Fibroblast of skin of abdomen (primary cell): ENCODE results near the gene SNPH.

ENCODE experiments used
- DNase-seq: peaks from one replicate; pipeline ENCODE4 v3.0.0-alpha.2; 2013

The SNPH gene

GRCh38 chr20:1307571-1307971 is 41.5 kb downstream of the SNPH start:
- DNase-seq, result no peak

- DNase-seq, result no peak
These were observed 42.1 kb downstream of the SNPH start for GRCh38 chr20:1308067-1308701.

- no peak for DNase-seq
These were observed 42.6 kb downstream of the SNPH start for GRCh38 chr20:1308702-1309095.

- DNase-seq, result no peak
These were observed 43.3 kb downstream of the SNPH start for GRCh38 chr20:1309439-1309847.

GRCh38 chr20:1310071-1310470 is 44.0 kb downstream of the SNPH start:
- DNase-seq, result no peak

GRCh38 chr20:1310506-1311190 is 44.6 kb downstream of the SNPH start:
- no peak for DNase-seq

- DNase-seq, result no peak
These were observed 46.2 kb downstream of the SNPH start for GRCh38 chr20:1312308-1312707.

- no peak for DNase-seq
These were observed 46.8 kb downstream of the SNPH start for GRCh38 chr20:1312904-1313235.

GRCh38 chr20:1313236-1313964 is 47.3 kb downstream of the SNPH start:
- peak; percentile 75 for DNase-seq

GRCh38 chr20:1315804-1316203 is 49.7 kb downstream of the SNPH start:
- DNase-seq, result no peak

GRCh38 chr20:1317545-1318255 is 51.6 kb downstream of the SNPH start:
- no peak for DNase-seq

GRCh38 chr20:1319051-1319450 is 53.0 kb downstream of the SNPH start:
- DNase-seq, result no peak

GRCh38 chr20:1319462-1319861 is 53.4 kb downstream of the SNPH start:
- no peak for DNase-seq

GRCh38 chr20:1320016-1320415 is 53.9 kb downstream of the SNPH start:
- DNase-seq, result no peak

GRCh38 chr20:1320902-1321653 is 55.0 kb downstream of the SNPH start:
- DNase-seq, result no peak

- no peak for DNase-seq
These were observed 55.5 kb downstream of the SNPH start for GRCh38 chr20:1321654-1321939.

- DNase-seq, result peak; percentile 85
These were observed 56.6 kb downstream of the SNPH start for GRCh38 chr20:1322511-1323245.

- DNase-seq, result no peak
These were observed 57.2 kb downstream of the SNPH start for GRCh38 chr20:1323256-1323655.

- no peak for DNase-seq
These were observed 57.9 kb downstream of the SNPH start for GRCh38 chr20:1323830-1324597.

GRCh38 chr20:1324598-1325172 is 58.6 kb downstream of the SNPH start:
- peak; percentile 51 for DNase-seq
